GM21447 (cell line): Measurements from ENCODE around the gene FAN1.

ENCODE experiments used
- ATAC-seq: cut with Tn5 transposase; IDR thresholded peaks from one replicate; pipeline ENCODE4 v1.9.1; 2021; ENCODE audit not compliant: unreplicated experiment

The FAN1 gene

DNA sequence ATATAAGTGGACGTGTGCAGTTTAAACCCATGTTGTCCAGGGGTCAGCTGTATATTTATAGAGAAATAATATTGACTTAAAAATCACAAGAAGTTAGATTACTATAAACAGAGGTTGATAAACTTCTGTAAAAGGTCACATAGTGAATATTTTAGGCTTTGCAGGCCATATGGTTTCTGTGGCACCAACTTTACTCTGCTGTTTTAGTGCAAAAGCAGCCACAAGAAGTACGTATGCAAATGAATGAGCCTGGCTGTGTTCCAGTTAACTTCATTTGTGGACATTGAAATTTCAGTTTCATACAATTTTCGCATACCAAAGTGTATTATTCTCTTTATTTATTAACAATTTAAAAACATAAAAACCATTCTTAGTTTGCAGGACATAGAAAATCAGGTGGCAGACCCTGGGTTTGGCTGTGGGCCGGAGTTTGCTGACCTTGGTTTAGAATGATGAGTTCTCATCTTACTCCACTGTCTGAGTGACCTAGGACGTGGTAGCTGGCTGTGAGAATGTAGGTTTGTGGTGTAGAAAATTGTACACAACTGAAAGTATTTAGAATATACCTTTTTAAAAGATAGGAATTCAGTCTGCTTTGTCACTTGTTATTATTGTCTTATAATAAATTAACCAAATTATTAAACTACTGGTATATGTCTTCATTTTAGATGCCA, 16.3 kb downstream of the FAN1 start:
- no peak for ATAC-seq

DNA sequence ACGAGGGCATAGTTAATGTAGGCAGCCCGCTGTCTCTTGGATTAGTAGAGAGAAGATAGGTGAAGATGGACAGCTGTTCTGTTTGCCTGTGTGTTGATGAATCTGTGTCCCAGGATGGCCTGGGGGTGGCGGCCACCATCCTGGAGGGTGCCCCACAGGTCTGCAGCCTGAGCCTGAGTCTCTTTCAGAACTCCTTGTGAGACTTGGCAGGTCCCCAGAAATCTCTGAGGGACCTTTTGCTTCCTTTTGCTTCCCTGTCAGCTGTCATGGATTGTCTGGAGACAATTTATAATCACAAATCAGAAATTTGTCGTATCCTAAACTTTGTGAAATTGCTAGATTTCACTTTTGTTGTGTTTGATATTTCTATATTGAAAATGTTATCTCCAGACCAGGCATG, 17.4 kb downstream of the FAN1 start:
- ATAC-seq = no peak

DNA sequence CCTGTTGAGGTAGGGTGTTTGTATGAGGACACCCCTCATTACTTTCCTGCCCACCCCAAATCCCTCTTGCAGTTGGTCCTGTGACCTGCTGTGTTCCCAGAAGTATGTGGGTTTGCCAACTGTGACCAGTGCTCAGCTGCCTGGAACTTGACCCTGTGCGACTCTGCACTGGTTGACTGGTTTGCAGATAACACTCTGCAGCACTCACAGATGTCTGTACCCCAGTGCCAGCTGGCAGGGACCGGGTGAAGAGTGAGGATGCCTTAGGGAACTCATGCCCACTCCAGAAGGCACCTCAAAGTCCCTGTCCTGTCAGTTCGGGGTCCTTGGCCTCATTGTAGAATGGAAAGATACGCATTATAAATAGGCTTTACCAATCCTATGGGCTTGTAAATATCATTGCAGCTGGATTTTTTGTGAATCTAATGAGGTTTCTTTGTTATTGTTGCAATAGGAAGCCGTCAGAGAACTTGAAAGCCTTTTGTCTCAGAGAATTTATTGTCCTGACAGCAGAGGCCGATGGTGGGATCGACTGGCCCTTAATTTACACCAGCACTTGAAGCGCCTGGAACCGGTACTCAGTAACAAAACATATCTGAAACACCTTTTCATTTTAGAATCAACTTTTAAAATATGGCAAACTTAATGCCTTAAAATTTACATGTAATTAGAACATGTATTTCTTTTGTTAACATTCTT, 18.2 kb downstream of the FAN1 start:
- no peak for ATAC-seq

DNA sequence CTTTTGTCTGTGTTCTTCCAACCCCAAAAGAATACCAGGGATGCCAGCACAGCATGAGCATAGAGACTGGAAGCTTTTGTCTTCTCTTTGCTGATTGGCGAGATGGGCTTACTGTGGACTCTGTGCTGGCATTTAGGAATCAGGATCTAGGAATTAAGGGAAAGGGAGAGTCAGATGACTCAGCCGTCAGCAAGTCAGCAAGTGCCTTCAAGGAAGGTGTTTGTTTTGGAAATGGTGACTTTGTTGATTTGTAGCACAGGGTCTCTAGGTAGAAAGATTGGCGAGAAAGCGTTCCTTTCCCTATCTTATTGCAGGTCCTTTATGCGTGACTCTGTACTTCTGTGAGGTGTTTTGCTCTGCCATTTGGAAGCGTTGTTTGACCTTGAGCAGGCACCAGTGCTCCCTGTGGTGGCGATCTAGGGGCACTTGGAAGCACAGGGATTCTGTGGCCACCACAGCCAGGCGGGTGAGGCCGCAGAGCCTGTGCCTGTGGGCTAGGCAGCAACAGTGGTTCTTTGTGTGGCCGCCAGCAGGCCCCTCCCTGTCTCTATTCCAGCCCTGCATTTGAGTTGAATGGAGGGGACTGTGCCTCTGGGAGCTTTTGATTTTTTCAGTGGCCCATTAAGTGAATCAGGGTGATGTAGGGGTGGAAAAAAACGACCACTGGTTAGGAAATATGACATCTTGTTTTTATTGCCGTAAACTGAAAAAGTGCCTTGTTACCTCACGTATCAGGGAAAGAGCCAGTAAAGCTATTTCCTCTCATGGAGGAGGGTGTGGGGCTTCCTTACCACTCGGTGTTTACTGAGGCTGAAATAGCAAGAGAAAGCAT, 19.0 kb downstream of the FAN1 start:
- ATAC-seq = no peak

DNA sequence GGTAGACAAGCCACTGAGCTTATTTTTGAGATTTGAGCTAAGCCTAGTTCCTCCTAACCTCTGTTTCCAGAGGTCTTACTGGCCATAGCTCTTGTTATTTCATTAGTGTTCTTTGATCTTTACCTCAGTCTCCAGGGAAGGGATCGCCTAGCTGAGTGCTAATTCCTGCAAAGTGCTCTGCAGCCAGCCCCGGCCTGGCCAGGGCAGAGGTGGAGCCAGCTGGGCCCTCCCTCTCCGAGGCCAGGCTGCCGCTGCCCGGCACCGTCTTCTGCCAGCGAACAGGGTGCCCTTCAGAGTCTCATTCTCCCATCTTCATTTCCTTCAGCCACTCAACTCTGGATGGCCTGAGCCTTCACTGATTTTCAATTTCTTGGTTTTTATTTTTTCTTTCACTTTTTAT, 19.7 kb downstream of the FAN1 start:
- ATAC-seq = no peak

DNA sequence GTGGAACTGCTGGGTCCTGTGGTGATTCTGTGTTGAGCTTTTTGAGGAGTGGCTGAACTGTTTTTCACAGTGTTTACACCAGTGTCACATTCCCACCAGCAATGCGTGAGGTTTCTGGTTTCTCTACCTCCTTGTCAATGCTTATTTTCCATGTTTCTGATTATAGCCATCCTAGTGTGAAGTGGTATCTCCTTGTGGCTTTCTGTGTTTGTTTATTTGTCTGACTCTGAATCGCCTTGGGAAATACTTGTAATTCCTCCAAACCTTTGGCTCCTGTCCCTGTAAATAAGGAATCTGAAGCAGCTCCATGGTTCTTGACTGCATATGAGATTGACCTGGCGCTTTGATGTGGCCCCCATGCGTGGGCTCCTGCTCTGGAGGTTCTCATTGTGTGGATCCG, 20.6 kb downstream of the FAN1 start:
- ATAC-seq = no peak

DNA sequence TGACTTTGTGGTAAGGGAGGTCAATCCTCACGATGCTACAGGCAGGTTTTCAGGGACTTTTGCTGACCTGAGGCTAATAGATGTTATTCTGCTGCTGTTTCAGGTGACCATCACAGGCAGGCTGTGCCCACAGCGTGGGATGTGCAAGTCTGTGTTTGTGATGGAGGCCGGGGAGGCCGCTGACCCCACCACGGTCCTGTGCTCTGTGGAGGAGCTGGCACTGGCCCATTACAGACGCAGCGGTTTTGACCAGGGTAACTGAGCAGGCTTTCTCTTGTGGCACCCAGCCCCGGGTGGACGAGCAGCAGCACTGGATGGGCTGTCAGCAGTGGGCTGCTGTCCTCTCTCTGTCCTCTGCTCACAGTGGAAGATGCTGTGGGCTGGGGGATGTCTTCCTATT, 22.0 kb downstream of the FAN1 start:
- ATAC-seq = no peak

DNA sequence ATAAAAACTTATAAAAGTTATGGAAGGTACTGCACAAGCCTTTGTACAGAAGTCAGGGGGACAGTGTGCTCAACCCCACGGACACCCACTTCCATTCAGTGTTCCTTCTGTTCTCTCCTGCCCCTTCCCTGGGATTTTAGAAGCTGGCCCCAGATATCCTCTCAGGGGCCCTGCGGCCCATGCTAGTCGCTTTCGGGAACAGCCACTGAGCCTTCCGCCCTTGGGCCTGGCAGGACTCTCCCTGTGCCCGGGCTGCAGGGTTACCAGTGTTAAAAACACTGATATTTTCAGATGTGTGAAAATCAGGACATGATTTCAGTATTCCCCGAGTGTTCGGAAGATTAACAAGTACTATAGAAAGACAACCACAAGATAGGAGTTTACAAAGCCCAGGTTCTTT, 22.4 kb downstream of the FAN1 start:
- ATAC-seq = no peak

DNA sequence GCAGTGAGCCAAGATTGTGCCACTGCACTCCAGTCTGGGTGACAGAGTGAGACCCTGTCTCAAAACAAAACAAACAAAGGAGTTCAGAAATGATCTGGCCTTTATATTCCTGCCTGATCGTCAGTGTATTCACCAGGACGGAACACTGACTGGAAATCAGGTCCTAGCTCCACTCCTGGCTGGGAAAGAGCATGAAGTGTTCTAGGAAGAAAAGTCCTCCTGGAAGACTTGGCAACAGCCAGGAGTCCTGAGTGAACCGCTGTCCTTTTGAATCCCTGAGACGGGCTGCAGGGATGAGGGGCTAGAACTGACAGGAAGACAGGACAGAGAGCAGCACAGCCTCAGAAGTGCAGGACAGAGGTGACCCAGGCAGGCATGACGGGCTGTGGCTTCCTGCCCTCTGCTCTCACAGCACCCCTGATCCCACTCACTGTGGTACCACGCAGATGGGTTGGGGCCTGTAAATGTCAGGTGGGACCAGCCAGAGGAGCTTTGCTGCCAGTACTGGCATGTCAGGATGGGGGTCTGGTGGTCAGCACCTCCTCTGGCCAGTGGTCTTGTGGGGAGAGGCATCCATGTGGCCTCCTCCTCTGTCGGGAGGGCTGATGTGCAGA, 23.5 kb downstream of the FAN1 start:
- ATAC-seq = no peak

DNA sequence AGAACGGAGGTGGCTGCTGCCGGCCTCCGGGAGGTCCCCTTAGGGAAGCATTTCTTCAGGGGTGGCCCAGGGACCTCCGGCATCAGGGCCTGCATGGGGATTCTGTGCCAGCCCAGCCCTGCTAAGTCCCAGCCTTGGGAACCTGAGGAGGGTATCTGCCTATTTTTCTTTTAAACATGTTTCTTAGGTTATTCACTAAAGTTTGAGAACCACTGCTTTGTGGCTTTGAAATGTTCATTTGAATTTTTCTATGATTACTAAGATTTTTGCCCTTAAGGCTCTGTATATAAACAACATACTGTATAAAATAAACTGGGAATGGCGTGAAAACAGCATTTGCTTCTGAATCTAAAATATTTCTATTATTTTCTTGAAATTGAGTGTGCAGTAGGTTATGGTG, 24.4 kb downstream of the FAN1 start:
- ATAC-seq = no peak

DNA sequence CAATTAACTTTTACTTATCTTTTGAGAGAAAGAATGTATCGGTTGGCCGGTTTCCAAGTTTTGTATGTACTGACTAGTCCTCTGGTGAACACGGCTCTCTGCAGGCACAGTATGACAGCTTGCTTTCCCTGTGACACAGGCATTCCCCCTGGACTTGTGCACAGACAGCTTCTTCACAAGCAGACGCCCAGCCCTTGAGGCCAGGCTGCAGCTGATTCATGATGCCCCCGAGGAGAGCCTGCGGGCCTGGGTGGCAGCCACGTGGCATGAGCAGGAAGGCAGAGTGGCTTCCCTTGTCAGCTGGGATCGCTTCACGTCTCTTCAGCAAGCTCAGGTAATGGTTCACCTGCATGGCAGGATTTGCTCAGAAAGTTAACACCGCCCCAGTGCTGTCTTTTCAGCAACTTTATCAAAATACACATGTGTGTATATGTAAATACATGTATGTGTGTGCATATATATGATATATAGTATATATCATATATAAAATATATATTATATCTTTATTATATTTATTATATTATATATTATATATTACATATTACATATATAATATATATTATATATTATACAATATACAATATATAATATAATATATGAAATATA, 25.5 kb downstream of the FAN1 start:
- no peak for ATAC-seq

DNA sequence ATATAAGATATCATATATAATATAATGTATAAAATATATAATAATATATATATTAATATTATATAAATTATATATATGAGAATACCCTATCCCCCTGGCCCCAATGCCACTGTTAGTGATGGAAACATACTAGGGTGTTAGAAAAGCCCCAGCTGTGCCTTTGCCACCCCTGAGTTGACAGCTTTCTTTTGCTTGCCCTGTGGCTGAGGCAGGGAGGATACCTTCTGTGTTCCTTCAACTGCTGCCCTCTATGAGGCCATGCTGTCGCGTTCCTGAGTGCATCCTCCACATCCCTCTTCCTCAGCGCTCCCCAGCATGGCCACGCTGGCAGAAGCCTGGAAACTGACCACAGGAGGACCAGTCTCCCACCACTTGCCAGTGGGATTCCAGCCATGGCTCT, 26.3 kb downstream of the FAN1 start:
- ATAC-seq = no peak

DNA sequence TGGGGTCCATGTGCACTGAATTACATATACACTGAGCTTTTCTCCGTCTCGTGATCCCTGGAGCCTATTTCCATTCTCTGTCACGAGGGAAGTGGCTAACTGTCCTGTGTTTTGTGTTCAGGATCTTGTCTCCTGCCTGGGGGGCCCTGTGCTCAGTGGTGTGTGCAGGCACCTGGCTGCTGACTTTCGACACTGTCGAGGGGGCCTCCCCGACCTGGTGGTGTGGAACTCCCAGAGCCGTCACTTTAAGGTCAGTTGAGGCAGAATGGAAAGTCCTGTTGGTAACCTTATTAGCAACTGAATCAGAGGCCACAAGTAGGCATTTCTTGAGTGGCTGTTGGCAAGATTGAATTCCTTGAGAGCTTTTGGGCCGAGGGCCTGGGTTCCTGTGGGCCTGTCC, 26.7 kb downstream of the FAN1 start:
- no peak for ATAC-seq

DNA sequence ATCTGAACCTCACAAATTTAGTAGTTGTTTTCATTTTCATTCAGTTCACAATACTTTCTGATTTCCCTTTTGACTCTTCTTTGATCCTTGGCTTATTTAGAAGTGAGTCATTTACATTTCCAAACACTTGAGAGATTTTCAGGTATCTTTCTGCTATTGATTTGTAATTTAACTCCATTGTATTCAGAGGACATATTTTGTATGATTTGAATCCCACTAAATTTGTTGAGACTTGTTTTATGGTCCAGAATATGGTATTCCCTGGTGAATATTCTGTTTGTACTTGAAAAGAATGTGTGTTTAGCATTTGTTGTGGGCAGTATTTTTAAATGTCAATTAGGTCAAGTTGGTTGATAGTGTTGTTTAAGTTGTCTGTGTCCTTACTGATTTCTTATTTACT, 29.6 kb downstream of the FAN1 start:
- ATAC-seq = no peak

DNA sequence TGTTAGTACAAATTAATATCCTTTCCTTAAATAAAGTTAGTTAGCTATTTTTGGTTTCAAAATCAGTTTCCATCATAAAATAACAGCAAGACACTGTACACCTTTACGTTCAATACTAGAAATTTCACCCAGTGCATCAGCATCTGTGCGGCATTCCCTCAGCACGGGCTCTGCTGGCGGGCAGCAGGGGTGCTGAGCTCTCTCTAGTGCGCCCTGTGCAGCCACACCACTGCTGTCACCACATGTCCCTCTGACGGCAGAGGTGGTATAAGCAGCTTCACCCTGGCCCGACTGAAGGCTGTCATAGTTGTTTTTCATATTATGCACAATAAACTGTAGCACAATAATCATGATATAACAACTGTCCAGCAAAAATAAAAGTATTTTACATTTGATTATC, 35.4 kb downstream of the FAN1 start:
- no peak for ATAC-seq

DNA sequence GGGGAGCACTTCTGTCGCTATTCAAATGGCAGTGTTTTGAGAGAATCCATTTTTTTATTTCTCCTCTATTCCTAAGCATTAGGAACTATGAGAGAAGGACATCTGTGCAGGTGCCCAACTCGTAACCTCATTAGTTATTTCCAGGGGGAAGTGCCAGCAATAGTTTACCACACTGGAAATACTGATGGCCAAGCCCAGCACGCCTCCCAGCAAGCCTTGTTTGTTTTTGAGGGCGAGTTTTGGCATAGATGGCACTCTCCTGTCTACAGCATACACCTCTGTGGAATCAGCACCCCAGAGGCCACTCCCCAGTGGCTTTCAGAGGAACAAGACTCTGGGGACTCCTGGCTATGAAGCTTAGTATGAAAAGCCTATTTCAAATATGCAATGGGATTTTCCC, 36.6 kb downstream of the FAN1 start:
- no peak for ATAC-seq

DNA sequence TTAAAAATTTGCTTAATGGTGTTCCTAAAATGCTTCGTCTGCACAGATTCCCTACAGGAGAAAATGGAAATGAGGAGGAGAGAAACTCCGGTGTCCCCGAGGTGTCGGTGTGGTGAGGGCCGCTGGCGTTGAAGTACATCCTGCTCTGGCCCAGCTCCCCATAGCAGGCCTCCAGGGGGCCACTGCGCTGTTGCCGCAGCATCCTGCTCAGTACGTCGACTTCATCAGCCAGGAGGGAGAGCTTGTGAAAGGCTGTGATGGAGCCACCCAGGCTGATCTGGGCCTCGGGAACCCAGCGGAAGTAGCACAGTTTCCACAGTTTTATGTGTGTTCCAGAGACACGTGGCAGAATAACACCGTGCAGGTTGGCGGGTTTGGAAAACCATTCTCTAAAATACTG, 37.8 kb downstream of the FAN1 start:
- no peak for ATAC-seq

DNA sequence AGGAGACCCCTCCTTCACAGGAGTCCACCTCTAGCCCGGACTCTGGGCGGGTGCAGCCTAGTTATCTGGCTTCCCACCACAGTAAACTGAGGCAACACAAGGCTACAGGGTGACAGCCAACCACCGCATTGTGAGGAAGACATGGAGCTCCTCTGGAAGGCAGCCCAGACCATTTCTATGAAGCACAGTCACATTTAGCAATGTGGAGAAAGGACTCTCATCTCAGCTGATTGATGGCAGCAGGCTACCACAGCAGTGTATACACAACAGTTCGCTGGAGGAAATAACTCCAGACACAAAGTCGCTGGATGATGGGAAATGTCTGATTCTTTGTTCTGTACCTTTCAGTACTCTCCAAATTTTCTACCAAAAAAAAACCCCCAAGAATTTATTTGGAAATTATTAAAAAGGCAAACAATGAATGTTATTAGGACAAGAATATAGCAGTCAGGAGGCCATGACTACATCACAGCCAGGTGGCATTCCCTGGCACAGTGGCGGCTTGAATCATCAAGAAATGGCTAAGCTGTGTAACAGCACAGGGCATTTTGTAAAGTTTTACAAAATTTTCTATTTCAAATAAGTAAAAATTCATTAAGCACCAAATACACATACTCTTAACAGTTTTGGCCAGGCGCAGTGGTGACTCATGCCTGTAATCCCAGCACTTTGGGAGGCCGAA, 40.1 kb downstream of the FAN1 start:
- ATAC-seq = no peak

DNA sequence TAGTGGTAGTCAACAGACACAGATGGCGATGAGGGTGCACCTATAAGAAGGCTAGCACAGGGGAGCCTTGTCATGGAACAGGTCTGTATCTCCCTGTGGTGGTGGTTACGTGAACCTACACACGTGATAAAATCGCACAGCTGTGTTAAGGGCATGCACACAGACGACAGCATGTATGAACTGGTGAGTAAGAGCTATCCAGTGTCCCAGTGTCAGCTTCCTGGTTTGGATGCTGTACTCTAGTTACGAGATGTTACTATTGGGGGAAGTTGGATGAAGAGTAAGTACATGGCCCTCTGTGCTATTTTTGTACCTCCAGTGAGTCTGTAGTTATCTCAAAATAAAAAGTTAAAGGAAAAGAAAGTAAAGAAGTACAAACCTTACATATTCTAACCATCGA, 49.5 kb downstream of the FAN1 start:
- no peak for ATAC-seq

DNA sequence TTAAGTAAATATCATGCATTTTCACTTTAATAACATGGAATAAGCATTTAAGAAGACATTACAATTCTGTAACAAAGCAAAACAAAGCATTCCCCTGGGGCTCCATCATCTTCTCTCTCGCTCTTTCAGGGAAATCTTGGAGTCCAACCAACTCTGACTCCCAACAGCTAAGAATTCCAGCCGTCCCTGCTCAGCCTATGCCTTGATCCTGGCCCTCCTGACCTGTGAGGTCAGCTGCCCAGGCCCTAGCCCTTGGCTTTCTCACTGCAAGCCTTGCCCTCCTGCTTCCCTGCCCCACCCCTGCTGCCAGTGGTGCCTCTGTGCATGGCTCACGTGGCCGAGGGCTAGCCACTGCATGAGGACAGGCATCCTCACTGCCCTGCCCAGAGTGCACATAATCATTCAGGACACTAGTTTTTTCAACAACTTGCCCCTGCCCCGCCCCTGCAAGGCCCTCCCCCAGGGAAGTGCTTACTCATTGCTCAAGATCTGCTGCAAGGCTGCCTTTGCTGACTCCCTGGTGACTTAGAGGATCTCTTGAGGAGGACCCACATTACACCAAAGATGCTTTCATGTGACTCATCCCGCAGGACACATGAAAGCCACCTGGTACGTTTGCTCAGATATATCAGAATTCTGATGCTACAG, 50.1 kb downstream of the FAN1 start:
- ATAC-seq = no peak
